ENCODE data around the gene GNA15.
A peak's percentile ranks its signal among the peaks of the same experiment; 100 is the strongest.
"Not testable (repeated sequence)": the region's sequence is repeated elsewhere in the genome, so short reads cannot be mapped to it uniquely, and the experiment has no call there.

GNA15 gene, protein sequence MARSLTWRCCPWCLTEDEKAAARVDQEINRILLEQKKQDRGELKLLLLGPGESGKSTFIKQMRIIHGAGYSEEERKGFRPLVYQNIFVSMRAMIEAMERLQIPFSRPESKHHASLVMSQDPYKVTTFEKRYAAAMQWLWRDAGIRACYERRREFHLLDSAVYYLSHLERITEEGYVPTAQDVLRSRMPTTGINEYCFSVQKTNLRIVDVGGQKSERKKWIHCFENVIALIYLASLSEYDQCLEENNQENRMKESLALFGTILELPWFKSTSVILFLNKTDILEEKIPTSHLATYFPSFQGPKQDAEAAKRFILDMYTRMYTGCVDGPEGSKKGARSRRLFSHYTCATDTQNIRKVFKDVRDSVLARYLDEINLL

GRCh38 chr19:3135961-3136683 lies at the start of gene GNA15:
Gene GNA15, plus strand, starts transcription at chr19:3136033. Its CDS starts 418 bp downstream, at chr19:3136451.
- Mint-ChIP-seq H3K9me3 (no peaks in the 10 kb centered on the region), H3K27ac (no peak within 1 kb of the TSS), H3K4me1 (peaks cover 34% of the 10 kb centered on the region), H3K27me3 (peaks cover 32% of the 10 kb centered on the region), H3K36me3 (no peaks in the 10 kb centered on the region), H3K4me3 (peak within 1 kb of the TSS; percentile 39)
- peak; percentile 53 for ATAC-seq

DNA sequence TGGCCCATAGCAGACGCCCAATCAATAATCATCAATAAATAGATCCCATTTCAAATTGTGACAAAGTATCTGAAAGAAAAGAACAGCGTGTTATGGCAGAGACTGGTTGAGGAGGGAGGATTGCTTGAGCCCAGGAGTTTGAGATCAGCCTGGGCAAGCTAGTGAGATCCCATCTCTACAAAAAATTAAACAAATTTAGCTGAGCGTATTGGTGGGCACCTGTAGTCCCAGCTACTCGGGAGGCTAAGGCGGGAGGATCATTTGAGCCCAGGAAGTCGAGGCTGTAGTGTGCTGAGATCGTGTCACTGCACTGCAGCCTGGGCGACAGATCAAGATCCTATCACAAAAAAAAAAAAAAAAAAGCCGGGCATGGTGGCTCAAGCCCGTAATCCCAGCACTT lies 48.1 kb upstream of the GNA15 start:
- Mint-ChIP-seq H3K27ac (no peak overlapping the region), H3K4me3 (no peak overlapping the region), H3K9me3 (no peaks in the 10 kb centered on the region), H3K36me3 (no peaks in the 10 kb centered on the region), H3K27me3 (no peaks in the 10 kb centered on the region), H3K4me1 (no peaks in the 10 kb centered on the region)
- no peak for ATAC-seq

DNA sequence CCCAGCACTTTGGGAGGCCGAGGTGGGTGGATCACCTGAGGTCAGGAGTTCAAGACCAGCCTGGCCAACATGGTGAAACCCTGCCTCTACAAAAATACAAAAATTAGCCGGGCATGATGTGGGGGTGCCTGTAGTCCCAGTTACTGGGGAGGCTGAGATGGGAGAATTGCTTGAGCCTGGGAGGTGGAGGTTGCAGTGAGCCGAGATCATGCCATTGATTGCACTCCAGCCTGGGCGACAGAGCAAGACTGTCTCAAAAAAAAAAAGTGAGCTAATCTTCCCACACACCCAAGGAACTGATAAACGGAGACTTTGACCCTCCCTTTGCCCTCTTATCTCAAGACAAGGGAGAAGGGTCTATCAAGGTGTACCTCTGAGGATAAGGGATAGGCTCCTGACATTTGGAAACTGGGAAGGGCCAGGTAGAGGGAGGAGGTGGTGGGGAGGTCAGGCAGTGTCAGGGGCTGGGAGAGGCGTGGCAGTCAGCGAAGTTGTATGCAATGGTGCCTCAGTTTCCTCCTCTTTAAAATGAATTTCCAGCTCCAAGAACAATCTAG lies 46.5 kb upstream of the GNA15 start:
- not testable (repeated sequence) for H3K4me3 Mint-ChIP-seq, H3K27me3 Mint-ChIP-seq, H3K9me3 Mint-ChIP-seq, ATAC-seq, H3K36me3 Mint-ChIP-seq, H3K27ac Mint-ChIP-seq, H3K4me1 Mint-ChIP-seq

DNA sequence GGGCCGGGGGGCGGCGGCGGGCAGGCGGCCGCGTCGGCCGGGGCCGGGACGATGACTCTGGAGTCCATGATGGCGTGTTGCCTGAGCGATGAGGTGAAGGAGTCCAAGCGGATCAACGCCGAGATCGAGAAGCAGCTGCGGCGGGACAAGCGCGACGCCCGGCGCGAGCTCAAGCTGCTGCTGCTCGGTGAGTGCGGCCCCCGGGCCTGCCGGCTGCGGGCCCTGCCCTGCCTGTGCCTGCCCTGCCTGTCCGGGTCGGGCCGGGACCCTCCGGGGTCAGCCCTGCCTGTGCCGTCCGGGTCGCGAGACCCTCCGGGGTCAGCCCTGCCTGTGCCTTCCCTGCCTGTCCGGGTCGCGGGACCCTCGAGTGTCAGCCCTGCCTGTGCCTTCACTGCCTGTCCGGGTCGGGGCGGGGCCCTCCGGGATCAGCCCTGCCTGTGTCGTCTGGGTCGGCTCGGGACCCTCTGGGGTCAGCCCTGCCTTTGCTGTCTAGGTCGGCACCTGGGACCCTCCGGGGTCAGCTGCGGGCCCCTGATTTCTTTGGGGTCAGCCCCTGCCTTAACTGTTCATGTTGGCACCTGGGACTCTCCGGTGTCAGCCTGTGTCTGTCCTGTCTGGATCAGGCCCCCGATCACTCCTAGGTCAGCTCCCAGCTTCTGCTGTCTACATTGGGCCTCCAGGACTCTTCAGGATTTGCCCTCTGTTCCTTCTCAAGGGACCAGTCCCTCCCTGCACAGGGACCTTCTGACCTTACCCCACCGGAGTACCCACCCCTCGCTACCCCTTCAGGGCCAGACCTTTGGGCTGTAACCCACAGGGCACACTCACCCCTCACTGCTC lies 41.0 kb upstream of the GNA15 start:
- Mint-ChIP-seq H3K4me1 (peaks cover 31% of the 10 kb centered on the region), H3K27me3 (peaks cover 26% of the 10 kb centered on the region), H3K36me3 (no peaks in the 10 kb centered on the region), H3K9me3 (no peaks in the 10 kb centered on the region), H3K4me3 (peak overlapping the region; percentile 70), H3K27ac (peak overlapping the region; percentile 64)
- peak; percentile 54 for ATAC-seq

- Mint-ChIP-seq H3K9me3 (no peaks in the 10 kb centered on the region), H3K27ac (peak overlapping the region; percentile 64), H3K4me1 (peaks cover 32% of the 10 kb centered on the region), H3K4me3 (peak overlapping the region; percentile 70), H3K27me3 (peaks cover 29% of the 10 kb centered on the region), H3K36me3 (no peaks in the 10 kb centered on the region)
- no peak for ATAC-seq
Measured at GRCh38 chr19:3095441-3096191, 40.2 kb upstream of the GNA15 start.

DNA sequence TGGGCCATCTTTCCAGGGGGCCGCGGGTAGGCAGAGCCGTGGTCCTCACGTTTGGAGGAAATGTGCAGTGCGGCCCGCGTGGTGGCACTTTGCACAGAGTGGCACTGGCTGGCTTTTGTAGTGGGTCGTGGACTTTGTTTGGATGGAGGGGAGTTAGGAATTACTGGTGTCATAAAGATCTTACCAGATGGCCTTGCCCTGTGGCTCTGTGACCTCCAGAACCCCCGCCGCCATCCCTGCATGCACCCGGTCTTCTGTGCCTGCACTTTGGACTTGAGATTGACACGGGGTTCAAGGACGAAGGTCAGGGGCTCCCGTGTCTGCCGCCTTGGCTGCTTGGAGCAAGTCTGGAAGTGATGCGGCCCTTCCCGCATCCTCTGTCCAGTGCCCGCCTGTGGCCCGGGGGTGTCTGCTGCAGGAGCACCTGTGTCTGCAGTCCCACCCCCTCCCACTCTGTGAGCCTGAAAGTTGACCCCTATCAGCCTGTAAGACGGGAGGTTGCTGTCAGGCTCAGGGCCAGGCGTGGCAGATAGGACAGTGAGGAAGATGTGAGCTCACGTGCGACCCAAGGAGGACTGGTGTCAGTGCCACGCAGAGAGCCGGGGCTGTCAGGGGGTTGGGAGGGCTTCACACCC lies 39.4 kb upstream of the GNA15 start:
- peak overlapping the region; percentile 70 for H3K4me3 Mint-ChIP-seq
- peaks cover 38% of the 10 kb centered on the region for H3K4me1 Mint-ChIP-seq
- no peaks in the 10 kb centered on the region for H3K36me3 Mint-ChIP-seq
- peaks cover 37% of the 10 kb centered on the region for H3K27me3 Mint-ChIP-seq
- H3K9me3 Mint-ChIP-seq = no peaks in the 10 kb centered on the region
- peak overlapping the region; percentile 64 for H3K27ac Mint-ChIP-seq
- no peak for ATAC-seq

GRCh38 chr19:3096902-3097326 lies 38.9 kb upstream of the GNA15 start:
- Mint-ChIP-seq H3K27ac (no peak overlapping the region), H3K4me3 (no peak overlapping the region), H3K27me3 (peaks cover 42% of the 10 kb centered on the region)

DNA sequence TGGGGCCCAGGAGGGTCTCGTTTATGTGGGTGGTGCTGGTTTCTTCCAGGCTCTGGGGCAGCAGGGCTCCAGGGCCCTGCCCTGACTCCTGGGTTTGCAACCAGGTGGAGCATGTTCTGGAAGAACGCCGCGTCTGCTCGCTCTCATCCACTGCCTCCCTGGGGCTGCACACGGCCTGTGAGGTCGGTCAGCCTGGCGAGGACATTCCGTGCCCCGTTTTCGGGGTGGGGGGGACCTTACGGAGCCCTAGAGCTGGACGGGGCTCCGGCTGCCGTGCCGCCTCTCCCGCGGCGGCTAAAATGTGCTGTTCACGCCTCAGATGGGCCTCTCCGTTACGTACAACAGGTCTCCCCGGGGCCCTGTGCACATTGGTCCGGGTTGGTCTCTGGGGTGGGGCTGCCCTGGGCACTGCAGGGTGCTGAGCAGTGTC lies 38.4 kb upstream of the GNA15 start:
- Mint-ChIP-seq H3K27ac (no peak overlapping the region), H3K27me3 (peaks cover 48% of the 10 kb centered on the region), H3K4me3 (no peak overlapping the region), H3K9me3 (no peaks in the 10 kb centered on the region), H3K36me3 (no peaks in the 10 kb centered on the region), H3K4me1 (peaks cover 49% of the 10 kb centered on the region)
- ATAC-seq = no peak

More at GRCh38 chr19:3096902-3097326, 38.9 kb upstream of the GNA15 start:
- H3K9me3 Mint-ChIP-seq = no peaks in the 10 kb centered on the region
- no peaks in the 10 kb centered on the region for H3K36me3 Mint-ChIP-seq
- peaks cover 44% of the 10 kb centered on the region for H3K4me1 Mint-ChIP-seq
- ATAC-seq = no peak

GRCh38 chr19:3098141-3098514 lies 37.7 kb upstream of the GNA15 start:
- H3K27me3 Mint-ChIP-seq = peaks cover 51% of the 10 kb centered on the region
- no peaks in the 10 kb centered on the region for H3K36me3 Mint-ChIP-seq
- peaks cover 51% of the 10 kb centered on the region for H3K4me1 Mint-ChIP-seq
- no peaks in the 10 kb centered on the region for H3K9me3 Mint-ChIP-seq
- H3K4me3 Mint-ChIP-seq = no peak overlapping the region
- no peak for ATAC-seq
- H3K27ac Mint-ChIP-seq = no peak overlapping the region

- Mint-ChIP-seq H3K4me3 (peak overlapping the region; percentile 25), H3K27me3 (peaks cover 51% of the 10 kb centered on the region), H3K4me1 (peaks cover 53% of the 10 kb centered on the region), H3K27ac (peak overlapping the region; percentile 21), H3K9me3 (no peaks in the 10 kb centered on the region), H3K36me3 (no peaks in the 10 kb centered on the region)
- ATAC-seq = no peak
Measured at GRCh38 chr19:3098515-3099346, 37.1 kb upstream of the GNA15 start.

GRCh38 chr19:3099347-3100145 lies 36.3 kb upstream of the GNA15 start:
- Mint-ChIP-seq H3K27me3 (peaks cover 51% of the 10 kb centered on the region), H3K4me1 (peaks cover 61% of the 10 kb centered on the region), H3K4me3 (peak overlapping the region; percentile 25), H3K27ac (peak overlapping the region; percentile 21), H3K9me3 (no peaks in the 10 kb centered on the region), H3K36me3 (no peaks in the 10 kb centered on the region)
- no peak for ATAC-seq

DNA sequence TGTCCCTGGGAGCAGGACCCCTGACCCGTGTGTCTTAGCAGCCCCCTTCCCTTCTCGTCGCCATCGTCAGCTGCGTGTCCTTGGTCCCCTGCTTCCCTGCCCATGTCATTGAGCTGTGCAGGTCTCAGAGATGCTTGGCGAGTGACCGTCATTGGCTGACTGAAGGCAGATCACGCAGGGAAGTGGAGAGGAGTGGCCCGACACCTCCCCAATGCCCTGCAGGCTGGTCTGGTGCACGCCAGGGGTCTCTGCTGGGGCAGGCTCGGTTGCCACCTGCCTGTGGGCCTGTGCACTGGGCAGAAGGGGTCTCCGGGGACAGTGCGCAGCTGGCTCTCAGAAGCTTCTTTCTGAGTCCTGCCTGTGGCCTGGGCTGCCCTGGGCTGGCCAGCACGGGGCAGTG lies 35.5 kb upstream of the GNA15 start:
- H3K9me3 Mint-ChIP-seq = no peaks in the 10 kb centered on the region
- no peak overlapping the region for H3K4me3 Mint-ChIP-seq
- H3K27me3 Mint-ChIP-seq = peaks cover 48% of the 10 kb centered on the region
- peaks cover 56% of the 10 kb centered on the region for H3K4me1 Mint-ChIP-seq
- ATAC-seq = no peak
- H3K27ac Mint-ChIP-seq = no peak overlapping the region
- no peaks in the 10 kb centered on the region for H3K36me3 Mint-ChIP-seq

Data from stimulated activated memory B cell treated with anti-CD40 and anti-IgM and Interleukin-4, amounts not matched to agents 10 μg/mL and 1 μg/mL and 100 μg/mL, for 72 hours (primary cell).